IPS-18c (cell line): ENCODE results near the gene MTFP1.
"Not testable (repeated sequence)": the region's sequence is repeated elsewhere in the genome, so short reads cannot be mapped to it uniquely, and the experiment has no call there.

Experiments
- H3K4me3 ChIP-seq: 2 replicates; pipeline ENCODE4 v1.7.0; 2013; ENCODE audit warnings: low read depth, mild to moderate bottlenecking, low read length, moderate library complexity; ENCODE audit not compliant: insufficient read depth
- H3K9me3 ChIP-seq: one replicate; pipeline ENCODE4 v1.6.1; 2013; ENCODE audit warnings: mild to moderate bottlenecking, low read length, moderate library complexity; ENCODE audit not compliant: control insufficient read depth, insufficient read depth

The MTFP1 gene

DNA sequence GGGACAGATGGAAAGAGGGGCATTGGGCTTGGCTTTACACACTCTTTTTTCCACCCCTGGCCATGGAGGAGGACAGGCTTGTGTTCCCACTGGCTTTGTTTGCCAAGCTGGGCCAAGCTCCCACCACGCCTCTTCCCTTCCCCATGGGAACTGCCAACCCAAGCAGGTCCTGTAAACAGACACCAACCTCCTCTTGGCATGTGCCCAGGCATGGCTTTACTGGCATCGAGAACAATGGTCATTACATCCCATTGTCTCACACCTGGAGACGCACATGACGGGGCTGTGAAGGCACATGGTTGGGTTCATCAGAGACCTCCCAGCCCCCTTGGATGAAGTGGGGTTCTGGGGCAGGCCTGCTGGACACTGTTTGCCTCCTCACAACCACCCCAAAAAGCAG lies 34.6 kb downstream of the MTFP1 start:
- Histone ChIP-seq H3K4me3 (no peak overlapping the region), H3K9me3 (no peaks in the 10 kb centered on the region)

DNA sequence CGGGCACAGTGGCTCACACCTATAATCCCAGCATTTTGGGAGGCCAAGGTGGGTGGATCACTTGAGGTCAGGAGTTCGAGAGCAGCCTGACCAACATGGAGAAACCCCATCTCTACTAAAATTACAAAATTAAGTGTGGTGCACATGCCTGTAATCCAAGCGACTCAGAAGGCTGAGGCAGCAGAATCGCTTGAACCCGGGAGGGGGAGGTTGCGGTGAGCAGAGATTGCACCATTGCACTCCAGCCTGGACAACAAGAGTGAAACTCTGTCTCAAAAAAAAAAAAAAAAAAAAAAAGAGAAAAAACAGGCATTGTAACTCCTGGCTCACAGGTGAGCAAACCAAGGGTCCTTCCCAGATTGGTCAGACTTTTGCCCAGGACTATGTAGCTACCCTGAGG lies 35.0 kb downstream of the MTFP1 start:
- H3K9me3 ChIP-seq, H3K4me3 ChIP-seq: not testable (repeated sequence)

DNA sequence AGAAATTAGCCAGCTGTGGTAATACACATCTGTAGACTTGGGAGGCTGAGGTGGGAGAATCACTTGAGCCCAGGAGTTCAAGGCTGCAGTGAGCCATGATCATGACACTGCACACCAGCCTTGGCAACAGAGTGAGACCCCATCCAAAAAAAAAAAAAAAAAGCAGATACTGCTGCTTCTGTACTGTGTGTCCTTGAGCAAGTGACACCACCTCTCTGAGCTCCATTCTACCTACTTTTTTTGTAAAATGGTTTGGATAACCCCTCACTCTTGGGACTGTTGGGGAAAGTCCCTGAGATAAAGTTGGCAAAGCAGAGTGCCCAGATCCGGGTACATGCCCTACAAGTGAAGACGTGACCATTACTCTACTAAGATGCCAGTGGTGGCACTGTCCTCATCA lies 43.6 kb downstream of the MTFP1 start:
- H3K9me3 ChIP-seq: no peaks in the 10 kb centered on the region
- H3K4me3 ChIP-seq: no peak overlapping the region

DNA sequence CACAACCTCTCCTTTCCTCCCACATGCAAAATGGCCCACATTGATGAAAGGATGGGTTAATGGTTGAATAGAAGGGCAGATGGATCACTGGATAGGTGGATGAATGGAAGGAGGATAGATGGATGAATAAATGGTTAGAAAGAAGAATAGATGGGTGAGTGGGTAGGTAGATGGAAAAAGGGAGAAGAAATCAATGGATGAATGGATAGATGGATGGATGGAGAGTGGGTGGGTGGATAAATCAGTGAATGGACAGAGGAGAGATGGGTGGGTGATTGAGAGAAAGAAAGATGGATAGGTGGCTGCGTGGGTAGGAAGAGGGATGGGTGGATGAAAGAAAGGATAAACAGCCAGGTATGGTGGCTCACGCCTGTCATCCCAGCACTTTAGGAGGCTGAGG lies 45.1 kb downstream of the MTFP1 start:
- no peak overlapping the region for H3K4me3 ChIP-seq
- H3K9me3 ChIP-seq: no peaks in the 10 kb centered on the region

DNA sequence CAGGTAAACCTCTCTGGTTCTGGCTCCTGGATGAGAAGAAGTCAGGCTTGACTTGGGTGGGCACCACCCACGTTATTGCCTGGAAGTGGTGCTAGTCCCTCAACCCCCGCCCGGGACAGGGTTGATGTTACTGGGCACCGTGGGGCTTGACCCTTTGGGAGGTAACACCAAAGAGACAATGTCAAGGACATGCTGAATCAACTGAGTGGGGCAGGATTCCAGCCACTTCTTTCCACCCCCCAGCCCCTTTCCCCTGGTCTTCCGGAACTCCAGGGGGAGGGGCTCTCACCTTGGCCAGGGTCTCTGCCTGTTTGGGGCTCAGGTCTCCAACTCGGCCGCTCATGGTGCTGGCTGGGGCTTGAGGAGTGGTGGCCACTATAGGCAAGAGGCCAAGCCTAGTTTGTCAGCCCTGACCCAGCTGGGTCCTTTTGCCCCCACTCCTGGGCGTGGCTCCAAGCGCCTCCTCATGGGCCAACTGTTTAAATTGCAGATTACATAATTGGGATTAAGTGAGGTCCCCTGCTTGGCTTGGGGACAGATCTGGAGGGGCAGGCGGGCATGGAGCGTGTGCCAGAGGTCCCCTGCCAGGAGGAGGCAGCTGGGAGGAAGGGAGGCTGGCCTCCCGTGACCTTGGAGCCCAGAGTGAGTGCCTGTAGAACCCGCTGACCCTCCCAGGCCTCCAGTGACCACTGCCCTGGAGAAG lies 46.2 kb downstream of the MTFP1 start, which contains the start of gene SEC14L3:
TSS of gene SEC14L3 (minus strand) at position 402 of the 703 bp plus-strand sequence. CDS start at position 343, 59 bp downstream.
- Histone ChIP-seq H3K4me3 (no peak within 1 kb of the TSS), H3K9me3 (no peaks in the 10 kb centered on the region)

DNA sequence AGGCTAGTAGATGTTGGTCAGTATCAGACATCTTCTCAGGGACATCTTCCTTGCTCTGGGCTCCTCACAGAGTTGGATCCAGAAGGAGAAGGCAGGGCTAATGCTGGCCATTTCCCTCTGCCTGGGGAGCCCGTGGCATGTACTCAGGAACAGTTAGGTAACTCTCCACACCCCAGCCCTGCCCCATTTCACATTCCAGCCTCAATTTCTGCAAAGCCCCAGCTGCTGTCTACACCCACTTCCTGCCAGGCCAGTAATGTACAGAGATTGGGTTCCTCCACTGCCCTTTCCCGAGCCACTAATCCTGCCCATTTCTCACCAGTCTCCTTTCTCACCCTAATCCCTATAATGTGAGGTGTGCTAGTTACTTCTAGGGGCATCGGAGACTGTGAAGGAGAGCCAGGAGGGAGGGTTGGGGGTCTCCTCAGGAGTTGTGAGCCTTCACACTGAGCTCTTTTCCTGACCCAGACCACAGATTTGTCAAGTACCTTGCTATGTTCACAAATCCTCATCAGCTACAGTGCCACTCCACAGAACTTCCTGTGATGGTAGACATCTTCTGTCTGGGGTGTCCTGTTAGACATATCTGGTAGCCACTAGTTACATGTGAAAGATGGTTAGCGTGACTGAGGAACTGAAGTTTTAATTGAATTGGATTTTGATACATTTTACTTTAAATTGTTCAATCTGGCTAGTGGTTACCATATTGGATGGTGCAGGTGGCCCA lies 47.6 kb downstream of the MTFP1 start:
- no peak overlapping the region for H3K4me3 ChIP-seq
- H3K9me3 ChIP-seq: peaks cover 2% of the 10 kb centered on the region

DNA sequence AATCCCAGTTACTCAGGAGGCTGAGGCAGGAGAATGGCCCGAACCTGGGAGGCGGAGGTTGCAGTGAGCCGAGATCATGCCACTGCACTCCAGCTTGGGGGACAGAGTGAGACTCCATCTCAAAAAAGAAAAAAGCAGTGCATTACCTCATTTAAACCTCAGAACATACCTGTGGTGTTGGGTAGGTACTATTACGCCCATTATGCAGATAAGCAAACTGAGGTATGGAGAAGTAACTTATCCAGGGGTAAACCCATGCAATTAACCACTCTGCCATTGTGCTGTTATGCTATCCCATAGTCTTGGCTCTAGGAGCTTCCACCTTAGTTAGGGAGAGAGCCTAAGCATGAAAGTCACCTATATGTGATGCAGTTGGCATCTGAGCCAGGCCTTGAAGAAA lies 48.6 kb downstream of the MTFP1 start:
- H3K4me3 ChIP-seq: no peak overlapping the region
- H3K9me3 ChIP-seq: peaks cover 2% of the 10 kb centered on the region

DNA sequence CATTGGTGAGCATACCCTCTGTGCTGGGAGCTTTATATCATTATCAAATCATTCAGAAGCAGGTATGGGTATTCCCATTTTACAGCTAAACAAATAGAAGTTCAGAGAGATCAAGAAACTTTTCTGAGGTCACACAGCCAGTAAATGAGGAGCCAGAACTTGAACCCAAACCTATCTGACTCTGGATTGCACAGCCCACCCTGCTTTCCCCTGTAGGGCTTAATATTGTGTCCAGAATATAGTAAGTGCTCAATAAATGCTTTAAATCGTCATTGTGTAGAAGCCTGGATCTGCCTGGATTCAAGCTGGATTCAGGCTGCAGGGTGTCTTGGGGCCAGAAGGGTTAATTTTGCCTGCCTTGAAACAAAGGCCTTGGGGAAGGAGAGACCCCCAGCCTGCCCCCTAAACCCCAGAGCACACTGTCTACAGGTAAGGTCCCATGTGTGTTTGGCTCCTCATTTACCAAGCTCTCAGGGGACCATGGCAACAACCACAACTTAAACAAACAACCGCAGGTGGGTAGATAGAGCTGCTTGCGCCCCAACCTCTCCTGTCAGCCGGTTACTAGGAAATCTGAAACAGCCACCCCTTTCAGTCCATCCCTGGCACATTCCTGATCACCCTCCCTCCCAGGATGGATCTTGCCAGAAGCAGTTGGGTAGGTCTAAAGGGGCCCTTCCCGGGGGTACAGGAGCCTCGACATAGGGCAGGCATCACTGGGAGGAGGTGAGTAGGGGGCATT lies 49.3 kb downstream of the MTFP1 start:
- Histone ChIP-seq H3K4me3 (no peak overlapping the region), H3K9me3 (peaks cover 2% of the 10 kb centered on the region)
